ENCODE measurements around the gene EPS8L1. TPM values are rescaled to one million over a fixed set of nuclear protein-coding genes. Genes with fewer than 3 reads are reported as not detected.
A peak's percentile ranks its signal among the peaks of the same experiment; 100 is the strongest.

The EPS8L1 gene
- polyA plus RNA-seq, 12 donors: 1.5 to 26.7 (median 4.4) TPM; not detected in 1

DNA sequence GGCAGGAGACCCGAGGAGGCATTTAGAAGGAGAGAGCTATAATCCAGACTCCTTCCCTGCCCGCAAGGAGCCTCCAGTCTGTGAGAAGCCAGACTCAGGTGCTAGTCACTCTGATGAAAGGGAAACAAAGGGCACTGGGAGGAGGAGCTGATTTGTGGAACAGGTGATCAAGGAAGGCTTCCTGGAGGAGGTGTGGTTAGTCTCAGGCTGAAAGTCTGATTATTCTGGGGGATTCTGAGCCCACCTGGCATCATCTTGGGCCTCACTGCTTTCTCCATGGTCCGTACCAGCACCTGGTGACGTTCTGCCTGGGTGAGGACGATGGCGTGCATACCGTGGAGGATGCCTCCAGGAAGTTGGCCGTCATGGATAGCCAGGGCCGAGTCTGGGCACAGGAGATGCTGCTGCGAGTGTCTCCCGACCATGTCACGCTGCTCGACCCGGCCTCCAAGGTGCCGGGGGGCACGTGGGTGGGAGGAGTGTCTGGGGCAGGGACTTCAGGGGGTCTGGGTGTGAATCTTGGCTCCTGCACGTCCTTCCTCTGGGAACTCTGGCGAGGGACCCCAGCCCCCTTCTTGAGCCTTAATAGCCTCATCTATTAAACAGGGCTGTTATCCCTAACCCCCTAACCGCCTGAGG lies 3.9 kb downstream of the EPS8L1 start:
- no peak for DNase-seq

DNA sequence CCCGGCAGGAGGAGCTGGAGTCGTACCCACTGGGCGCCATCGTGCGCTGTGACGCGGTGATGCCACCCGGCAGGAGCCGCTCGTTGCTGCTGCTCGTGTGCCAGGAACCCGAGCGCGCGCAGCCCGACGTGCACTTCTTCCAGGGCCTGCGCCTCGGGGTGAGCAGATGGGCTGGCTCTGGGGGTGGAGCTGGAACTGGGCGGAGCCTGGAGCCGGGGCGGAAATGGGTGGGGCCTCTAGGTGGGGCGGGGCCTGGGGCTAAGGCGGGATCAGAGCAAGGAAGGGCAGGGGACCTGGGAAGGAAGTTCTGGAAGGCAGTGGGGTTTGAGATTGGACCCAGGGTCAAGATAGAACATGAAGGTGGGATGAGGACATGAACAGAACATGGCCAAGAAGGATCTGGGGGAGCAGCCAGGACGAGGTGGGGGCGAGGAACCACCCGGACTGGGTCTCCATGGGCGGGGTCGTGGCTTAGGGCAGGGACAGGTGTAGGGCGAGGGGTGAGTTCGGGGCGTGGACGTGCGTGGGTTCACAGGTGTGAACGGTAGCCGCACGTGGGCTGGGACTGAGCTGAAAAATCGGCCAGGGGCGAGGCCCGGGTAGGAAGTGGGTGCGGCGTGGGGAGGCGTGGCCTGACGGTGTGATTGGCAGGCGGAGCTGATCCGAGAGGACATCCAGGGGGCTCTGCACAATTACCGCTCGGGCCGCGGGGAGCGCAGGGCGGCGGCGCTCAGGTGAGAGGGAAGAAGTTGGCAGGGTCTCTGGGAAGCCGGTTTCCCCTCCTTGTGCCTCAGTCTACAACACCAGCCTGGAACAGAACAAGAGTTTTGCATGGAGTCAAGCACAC lies 4.7 kb downstream of the EPS8L1 start:
- DNase-seq: no peak

DNA sequence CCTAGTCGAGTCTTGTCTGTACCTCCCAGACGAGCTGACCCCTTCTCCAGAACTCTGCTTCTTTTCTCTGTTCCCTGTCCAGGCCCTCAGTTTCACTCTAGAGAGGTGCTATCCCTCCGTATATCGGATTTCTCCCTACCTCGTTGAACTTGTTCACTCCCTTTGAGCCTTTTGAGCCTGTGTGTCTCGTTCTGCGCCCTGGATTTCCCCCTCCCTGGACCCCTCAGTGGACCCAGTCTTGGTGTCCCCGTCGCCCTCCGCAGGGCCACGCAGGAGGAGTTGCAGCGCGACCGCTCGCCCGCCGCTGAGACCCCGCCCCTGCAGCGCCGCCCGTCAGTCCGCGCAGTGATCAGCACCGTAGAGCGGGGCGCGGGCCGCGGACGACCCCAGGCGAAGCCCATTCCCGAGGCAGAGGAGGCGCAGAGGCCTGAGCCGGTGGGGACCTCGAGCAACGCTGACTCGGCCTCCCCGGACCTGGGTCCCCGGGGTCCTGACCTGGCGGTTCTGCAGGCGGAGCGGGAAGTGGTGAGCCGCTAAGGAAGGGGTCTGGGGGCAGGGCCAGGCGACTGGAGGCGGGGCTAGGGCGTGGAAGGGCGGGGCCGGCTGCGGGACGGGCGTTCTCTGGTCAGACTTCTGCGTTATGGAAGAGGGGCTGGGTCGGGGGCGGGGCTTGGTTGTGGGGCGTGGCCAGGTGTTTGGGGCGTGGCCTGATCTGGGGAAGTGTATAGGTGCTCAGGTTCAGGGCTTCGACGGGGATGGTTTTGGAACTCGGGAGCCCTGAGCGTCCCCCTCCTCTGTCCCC lies 5.5 kb downstream of the EPS8L1 start:
- DNase-seq: peak; percentile 51

DNA sequence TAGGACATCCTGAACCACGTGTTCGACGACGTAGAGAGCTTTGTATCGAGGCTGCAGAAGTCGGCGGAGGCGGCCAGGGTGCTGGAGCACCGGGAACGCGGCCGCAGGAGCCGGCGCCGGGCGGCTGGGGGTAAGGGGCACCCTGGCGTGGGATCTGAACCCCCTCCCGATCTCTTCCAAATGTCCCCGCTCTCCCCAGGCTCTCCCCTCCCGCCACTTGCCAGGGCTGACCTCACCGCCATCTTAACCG lies 6.0 kb downstream of the EPS8L1 start:
- no peak for DNase-seq

DNA sequence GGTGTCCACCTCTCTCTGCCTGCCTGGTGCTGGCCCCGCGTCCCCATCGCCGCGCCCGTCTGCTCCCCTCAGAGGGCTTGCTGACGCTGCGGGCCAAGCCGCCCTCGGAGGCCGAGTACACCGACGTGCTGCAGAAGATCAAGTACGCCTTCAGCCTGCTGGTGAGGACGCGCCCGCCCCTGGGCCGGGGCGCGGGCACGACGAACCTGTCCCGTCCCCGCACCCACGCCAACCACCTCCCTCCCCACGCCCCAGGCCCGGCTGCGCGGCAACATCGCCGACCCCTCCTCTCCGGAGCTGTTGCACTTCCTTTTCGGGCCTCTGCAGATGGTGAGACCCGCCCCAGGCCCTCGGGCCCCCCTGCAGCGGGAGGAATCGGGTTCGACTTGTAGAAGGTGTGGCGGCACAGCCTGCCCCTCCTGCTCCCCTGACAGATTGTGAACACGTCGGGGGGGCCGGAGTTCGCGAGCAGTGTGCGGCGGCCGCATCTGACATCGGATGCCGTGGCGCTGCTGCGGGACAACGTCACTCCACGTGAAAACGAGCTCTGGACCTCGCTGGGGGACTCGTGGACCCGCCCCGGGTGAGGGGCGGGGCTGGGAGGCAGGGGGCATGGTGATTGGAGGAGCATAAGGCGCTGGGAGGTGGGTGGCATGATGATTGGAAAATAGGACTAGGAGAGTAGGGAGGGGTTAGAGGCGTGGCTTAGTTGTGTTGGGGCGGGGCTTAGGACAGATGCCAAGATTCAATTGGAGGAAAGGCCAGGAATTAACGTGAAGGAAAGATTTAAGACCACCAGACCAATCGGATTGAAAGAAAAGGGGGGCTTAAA lies 6.6 kb downstream of the EPS8L1 start:
- no peak for DNase-seq

- DNase-seq: no peak
These were observed 7.6 kb downstream of the EPS8L1 start for GRCh38 chr19:55083004-55083850.

DNA sequence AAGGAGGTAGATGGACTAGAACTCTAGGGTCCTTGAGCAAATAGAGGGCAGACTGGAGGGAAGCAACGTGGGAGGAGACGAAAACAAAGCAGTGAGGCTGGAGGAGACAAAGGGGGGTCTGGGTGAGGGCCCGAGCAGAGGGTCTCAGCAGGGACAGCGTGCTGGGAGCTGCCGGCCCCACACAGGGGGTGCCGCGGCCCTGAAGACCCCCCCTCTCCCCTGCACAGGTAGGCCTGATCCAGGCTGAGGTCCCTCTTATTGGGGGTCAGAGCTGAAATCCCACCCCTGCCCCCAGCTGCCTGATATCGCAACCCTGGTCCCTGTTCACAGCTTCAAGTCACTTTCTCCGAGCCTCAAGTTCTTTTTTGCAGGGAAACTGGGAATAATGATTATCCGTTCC lies 8.7 kb downstream of the EPS8L1 start:
- no peak for DNase-seq

DNA sequence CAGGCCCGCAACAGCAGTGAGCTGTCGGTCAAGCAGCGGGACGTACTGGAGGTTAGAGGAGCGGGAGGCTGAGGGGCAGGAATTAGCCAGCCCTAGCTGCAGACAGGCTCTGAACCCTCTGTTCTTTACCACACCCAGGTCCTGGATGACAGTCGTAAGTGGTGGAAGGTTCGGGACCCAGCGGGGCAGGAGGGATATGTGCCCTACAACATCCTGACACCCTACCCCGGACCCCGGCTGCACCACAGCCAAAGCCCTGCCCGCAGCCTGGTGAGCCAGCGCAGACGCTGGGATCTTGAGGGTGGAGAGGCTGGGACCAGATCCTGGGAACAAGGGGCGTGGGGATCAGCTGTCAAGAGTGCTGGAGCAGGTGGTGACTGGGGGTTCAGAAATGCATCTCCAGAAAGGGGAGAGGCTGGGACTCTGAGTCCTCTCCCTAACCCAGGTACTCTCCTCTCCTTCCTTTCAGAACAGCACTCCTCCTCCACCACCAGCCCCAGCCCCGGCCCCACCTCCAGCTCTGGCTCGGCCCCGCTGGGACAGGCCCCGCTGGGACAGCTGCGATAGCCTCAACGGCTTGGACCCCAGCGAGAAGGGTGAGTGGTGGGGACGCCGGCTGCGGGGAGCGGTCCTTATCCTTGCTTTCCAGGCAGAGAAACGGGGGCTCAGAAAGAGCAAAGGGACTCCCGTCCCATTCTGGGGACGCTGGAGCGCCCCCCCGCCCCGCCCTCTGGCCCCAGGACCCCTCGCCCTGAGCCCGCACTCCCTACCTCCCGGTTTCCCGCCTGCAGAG lies 10.4 kb downstream of the EPS8L1 start:
- DNase-seq: no peak

- DNase-seq: peak; percentile 76
These were observed 11.3 kb downstream of the EPS8L1 start for GRCh38 chr19:55086730-55087541.

DNA sequence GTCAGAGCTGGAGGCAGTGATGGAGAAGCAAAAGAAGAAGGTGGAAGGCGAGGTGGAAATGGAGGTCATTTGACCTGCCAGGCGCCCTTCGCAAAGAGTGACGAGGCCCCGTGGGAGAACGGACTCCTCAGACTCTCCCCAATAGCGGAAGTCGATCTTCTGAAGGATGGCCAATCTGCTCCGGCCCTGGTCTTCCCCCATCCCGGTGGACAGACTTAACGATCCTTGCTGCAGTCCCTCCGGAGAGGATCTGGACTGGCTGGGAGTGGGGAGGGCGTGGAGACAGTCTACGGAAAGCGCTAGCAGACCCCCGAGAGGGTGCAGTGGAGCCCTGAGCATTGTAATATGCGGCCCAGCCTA lies 11.9 kb downstream of the EPS8L1 start:
- DNase-seq: no peak

DNA sequence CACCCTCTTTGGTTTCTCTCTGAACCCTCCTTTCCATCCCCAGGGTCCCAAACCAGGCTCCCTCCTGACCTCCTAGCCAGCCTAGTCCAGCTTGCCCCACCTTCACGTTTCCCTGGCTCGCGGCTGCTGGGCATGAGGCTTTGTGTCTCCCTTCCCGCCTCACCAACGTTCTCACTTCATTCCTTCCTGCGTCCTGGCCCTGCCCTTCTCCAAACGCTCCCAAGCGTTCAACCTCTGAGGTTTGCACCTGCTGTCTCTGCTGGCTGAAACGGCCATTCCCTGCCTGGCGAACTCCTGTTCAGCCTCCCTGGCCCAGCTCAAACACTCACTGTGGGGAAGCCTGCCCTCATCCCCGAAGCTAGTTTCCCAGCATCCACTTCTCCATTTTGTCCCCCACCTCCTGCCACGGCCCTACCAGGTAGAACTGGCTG lies 12.4 kb downstream of the EPS8L1 start:
- no peak for DNase-seq

DNA sequence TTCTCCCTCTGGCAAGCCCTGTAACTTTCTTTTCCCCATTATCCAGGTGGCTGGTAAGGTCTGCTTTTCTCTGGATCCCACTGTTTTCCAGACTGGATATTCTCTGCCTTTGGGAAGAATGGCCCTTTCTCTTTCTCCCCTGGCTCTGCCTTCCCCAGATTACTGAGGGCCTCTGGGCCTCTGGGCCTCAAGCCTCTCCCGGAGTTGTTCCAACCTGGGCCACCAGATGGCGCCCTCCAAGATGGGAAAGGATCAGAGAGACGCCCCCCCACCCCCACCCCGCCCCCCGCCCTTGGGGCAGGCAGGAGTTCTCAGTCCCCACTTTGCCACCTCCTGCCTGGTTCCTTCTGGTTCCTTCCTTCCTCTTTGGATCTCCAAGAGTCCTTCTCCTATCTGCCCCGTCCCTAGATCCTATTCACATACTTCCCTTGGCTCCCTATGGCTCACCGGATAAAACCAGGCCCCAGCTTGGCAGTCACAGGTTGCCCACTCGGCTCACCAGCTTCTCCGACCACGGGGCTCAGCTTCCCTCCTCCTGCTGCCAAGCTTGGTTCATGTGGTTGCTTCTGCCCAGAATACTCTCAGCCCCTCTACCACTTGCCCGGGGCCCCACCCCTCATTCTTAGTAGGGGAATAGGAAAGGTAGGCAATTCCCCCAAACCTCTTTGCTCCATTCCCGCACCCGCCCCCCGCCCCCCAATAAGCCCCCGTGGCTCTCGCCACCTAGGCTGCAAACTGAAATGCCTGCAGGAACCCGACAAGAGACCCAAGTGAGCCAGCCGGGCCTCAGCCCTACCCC lies 13.1 kb downstream of the EPS8L1 start:
- DNase-seq: peak; percentile 61

- DNase-seq: no peak
These were observed 13.8 kb downstream of the EPS8L1 start for GRCh38 chr19:55089342-55089944.

DNA sequence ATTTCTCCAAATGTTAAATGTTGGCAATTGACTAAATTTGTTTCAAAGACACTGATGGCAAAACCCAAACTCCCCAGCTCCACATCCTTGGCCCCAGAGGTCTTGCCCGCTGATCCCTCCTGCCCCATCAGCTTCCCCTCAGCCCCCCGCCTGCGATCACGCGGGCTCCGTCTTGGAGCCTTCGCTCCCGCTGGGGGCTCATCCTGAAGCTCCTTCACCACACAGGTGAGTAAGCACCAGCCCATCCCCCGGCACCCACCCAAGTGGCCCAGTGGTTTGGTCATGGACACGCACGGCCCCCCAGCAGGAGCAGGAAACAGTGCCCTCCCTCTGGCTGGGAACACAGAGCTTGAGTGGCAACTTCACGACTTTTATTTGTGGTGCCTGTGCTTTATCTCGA lies 14.9 kb downstream of the EPS8L1 start:
- DNase-seq: no peak

- DNase-seq: no peak
These were observed 15.6 kb downstream of the EPS8L1 start for GRCh38 chr19:55091126-55091910.

DNA sequence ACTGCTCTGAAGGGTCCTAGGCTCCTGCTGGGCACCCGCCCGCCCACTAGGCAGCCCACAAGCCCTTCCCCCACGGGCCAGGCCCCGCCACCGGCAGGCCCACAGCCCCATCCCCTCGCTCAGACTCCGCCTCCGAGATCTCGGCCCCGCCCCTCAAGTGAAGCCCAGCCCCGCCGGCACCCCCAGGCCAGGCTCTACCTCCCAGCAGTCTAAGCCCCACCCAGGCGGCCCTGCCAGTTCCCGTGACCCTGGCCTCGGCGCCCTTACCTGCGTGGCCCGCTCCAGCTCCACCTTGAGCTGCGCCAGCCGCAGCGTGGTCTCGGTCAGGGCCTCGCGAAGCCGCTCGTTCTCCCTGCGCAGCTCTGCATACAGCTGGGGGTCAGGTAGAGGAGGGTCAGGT lies 16.3 kb downstream of the EPS8L1 start:
- no peak for DNase-seq

Data from muscle of arm (tissue), 12 donors.